Measurements from ENCODE around the gene PER3. TPM values are rescaled to one million over a fixed set of nuclear protein-coding genes. Genes with fewer than 3 reads are reported as not detected.

Gene PER3
- total and polyA plus RNA-seq, 2 of the 4 experiments (the other 2 are of a cell fraction): 3.4 to 4.2 TPM

DNA sequence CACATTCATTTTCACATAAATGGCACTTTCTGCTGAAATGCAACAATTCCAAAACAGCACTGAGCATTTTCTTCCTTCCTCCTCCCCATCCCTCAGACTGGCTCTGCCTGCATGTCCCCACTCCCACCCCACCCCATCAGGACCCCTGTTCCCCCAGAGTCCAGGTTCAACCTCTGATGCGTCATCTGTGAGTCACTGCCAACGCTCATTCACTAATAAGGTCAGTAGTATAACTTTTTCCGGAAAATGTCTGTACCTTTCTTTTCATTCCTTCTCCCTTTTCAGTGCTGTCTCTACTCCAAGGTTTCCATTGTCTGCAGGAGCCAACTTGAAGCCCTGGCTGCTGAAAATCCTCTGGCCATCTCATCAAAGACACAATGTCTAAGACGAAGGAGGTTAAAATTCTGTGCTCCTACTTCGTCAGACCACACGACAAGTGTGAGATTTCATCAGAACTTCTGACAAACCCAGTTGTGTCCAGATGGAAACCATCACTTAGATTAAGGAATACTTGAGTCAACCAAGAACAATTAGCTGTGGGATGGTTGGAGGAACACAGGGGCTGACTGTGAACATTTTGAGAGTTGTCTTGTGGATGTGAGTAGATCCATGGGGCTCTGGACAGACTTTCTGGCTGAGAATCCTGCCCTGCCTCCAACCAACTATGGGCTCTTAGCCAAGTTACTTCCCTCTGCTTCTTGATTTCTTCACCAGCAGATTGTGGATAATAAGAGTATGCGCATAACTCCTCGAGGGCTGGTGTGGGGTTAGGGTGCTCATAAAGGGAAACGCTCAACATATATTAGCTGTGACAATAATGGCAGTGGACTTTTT, 104.4 kb downstream of the PER3 start:
- Histone ChIP-seq H4K20me1 (ENCODE audit: insufficient read depth, low read length) (no peaks in the 10 kb centered on the region), H3K79me1 (ENCODE audit: low read depth in 1 of 2, low read length in 2 of 2) (no peaks in the 10 kb centered on the region), H3K9me3 (ENCODE audit: control insufficient read depth, insufficient read depth, low read length) (peaks cover 2% of the 10 kb centered on the region; the same call in 1 of the 2 replicates), H4K8ac (ENCODE audit: low read depth in 2 of 2, low read length in 2 of 2) (no peak overlapping the region), H3K14ac (replicated peaks; ENCODE audit: low read depth, low read length) (no peak overlapping the region), H3K56ac (ENCODE audit: extremely low read depth, insufficient read depth, low read length) (no peak overlapping the region), H3K9me1 (ENCODE audit: insufficient read depth, low read length) (no peaks in the 10 kb centered on the region), H2AK5ac (ENCODE audit: low read depth, low read length) (no peak overlapping the region), H3K27ac (ENCODE audit: insufficient read depth, low read length) (no peak overlapping the region), H2BK20ac (ENCODE audit: low read depth, low read length) (no peak overlapping the region), H3K4me1 (ENCODE audit: control insufficient read depth, insufficient read depth, low read length) (no peaks in the 10 kb centered on the region), H3K18ac (ENCODE audit: low read depth, low read length) (no peak overlapping the region), H4K91ac (ENCODE audit: insufficient read depth, low read depth, low read length) (no peak overlapping the region), H2AK9ac (replicated peaks; ENCODE audit: low read depth, low read length, poor library complexity) (no peak overlapping the region), H3K9ac (ENCODE audit: low read depth, low read length) (no peak overlapping the region), H3K23ac (ENCODE audit: low read depth, low read length) (no peak overlapping the region), H3K4me3 (ENCODE audit: insufficient read depth, low read depth, low read length) (no peak overlapping the region), H2AFZ (replicated peaks; ENCODE audit: low read length, poor library complexity) (no peak overlapping the region), H2BK15ac (ENCODE audit: low read depth, low read length) (no peak overlapping the region), H3K4ac (ENCODE audit: low read depth, low read length) (no peak overlapping the region), H2BK120ac (ENCODE audit: low read depth, low read length) (no peak overlapping the region), H3K36me3 (ENCODE audit: control insufficient read depth, insufficient read depth, low read length) (no peaks in the 10 kb centered on the region), H3K4me2 (ENCODE audit: low read depth, low read length) (no peak overlapping the region), H4K5ac (ENCODE audit: low read depth, low read length) (no peak overlapping the region), H3K27me3 (ENCODE audit: control insufficient read depth, insufficient read depth, low read length) (peaks cover 6% of the 10 kb centered on the region; the same call in 1 of the 2 replicates), H2BK5ac (ENCODE audit: low read depth, low read length, poor library complexity, severe bottlenecking) (no peak overlapping the region)
- CTCF ChIA-PET: no interaction called here
- in situ Hi-C loops (cut with MboI; ENCODE audit: low sequenced_read_pairs) (no loop called here), intact Hi-C loops (cut with micrococcal nuclease) (no loop called here), dilution Hi-C loops (cut with HindIII; ENCODE audit: low sequenced_read_pairs, unreplicated experiment) (no loop called here)
- POLR2A ChIA-PET (ENCODE audit: unreplicated experiment): no interaction called here
- DNase-seq (peak; percentile 56), ATAC-seq (ENCODE audit: low read depth) (no peak; the same call in 1 of the 2 replicates)
- BruUV-seq (replicated peaks): no TSS peak
- WGBS, 2 experiments (ENCODE audit: extremely low coverage in 2 of 2, insufficient read length in 1 of 2): 48% methylated on average over 5 of the region's 9 CpGs; no CpG with 5 or more reads in 1 of the 2 experiments
- TF ChIP-seq, protein P1, sequence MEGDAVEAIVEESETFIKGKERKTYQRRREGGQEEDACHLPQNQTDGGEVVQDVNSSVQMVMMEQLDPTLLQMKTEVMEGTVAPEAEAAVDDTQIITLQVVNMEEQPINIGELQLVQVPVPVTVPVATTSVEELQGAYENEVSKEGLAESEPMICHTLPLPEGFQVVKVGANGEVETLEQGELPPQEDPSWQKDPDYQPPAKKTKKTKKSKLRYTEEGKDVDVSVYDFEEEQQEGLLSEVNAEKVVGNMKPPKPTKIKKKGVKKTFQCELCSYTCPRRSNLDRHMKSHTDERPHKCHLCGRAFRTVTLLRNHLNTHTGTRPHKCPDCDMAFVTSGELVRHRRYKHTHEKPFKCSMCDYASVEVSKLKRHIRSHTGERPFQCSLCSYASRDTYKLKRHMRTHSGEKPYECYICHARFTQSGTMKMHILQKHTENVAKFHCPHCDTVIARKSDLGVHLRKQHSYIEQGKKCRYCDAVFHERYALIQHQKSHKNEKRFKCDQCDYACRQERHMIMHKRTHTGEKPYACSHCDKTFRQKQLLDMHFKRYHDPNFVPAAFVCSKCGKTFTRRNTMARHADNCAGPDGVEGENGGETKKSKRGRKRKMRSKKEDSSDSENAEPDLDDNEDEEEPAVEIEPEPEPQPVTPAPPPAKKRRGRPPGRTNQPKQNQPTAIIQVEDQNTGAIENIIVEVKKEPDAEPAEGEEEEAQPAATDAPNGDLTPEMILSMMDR (conservative IDR thresholded peaks at IDR 0.05; ENCODE audit: low read depth, low read length): no peak
- TF ChIP-seq, protein P2, sequence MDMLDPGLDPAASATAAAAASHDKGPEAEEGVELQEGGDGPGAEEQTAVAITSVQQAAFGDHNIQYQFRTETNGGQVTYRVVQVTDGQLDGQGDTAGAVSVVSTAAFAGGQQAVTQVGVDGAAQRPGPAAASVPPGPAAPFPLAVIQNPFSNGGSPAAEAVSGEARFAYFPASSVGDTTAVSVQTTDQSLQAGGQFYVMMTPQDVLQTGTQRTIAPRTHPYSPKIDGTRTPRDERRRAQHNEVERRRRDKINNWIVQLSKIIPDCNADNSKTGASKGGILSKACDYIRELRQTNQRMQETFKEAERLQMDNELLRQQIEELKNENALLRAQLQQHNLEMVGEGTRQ (IDR thresholded peaks at IDR 0.05; ENCODE audit: low read depth, low read length): no peak
- TF ChIP-seq POLR2A (IDR thresholded peaks at IDR 0.05; ENCODE audit: low read depth, low read length) (no peak), RCOR1 (IDR thresholded peaks at IDR 0.05; ENCODE audit: insufficient replicate concordance, low read length) (no peak), MXI1 (IDR thresholded peaks at IDR 0.05; ENCODE audit: borderline replicate concordance, low read depth, low read length) (no peak), FOS (IDR thresholded peaks at IDR 0.05; ENCODE audit: low read depth, low read length) (no peak), MAZ (IDR thresholded peaks at IDR 0.05; ENCODE audit: borderline replicate concordance, low read depth, low read length) (no peak), SMC3 (IDR thresholded peaks at IDR 0.05; ENCODE audit: low read depth, low read length) (no peak), MAFK (IDR thresholded peaks at IDR 0.05; ENCODE audit: low read depth, low read length) (no peak), RFX5 (IDR thresholded peaks at IDR 0.05; ENCODE audit: low read depth, low read length) (no peak), CEBPB (IDR thresholded peaks at IDR 0.05; ENCODE audit: low read depth, low read length) (no peak), NFE2L2 (IDR thresholded peaks at IDR 0.05; ENCODE audit: low read depth, low read length) (no peak), CHD1 (IDR thresholded peaks at IDR 0.05; ENCODE audit: low read depth, low read length) (no peak), BHLHE40 (IDR thresholded peaks at IDR 0.05; ENCODE audit: low read depth, low read length) (no peak)
- TF ChIP-seq, protein P3, sequence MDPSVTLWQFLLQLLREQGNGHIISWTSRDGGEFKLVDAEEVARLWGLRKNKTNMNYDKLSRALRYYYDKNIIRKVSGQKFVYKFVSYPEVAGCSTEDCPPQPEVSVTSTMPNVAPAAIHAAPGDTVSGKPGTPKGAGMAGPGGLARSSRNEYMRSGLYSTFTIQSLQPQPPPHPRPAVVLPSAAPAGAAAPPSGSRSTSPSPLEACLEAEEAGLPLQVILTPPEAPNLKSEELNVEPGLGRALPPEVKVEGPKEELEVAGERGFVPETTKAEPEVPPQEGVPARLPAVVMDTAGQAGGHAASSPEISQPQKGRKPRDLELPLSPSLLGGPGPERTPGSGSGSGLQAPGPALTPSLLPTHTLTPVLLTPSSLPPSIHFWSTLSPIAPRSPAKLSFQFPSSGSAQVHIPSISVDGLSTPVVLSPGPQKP (IDR thresholded peaks at IDR 0.05; ENCODE audit: borderline replicate concordance, low read depth, low read length): no peak
